IMR-90 (cell line): ENCODE measurements around the gene FKBP1B. TPM values are rescaled to one million over a fixed set of nuclear protein-coding genes. Genes with fewer than 3 reads are reported as not detected.

Experiments
- ATAC-seq: fragments of 200-7000 bp; cut with Tn5 transposase; 2 replicates; pipeline ENCODE4 v1.9.1; 2020; ENCODE audit warnings: low read depth, mild to moderate bottlenecking, moderate library complexity
- BruUV-seq: library from RNA; stranded (reverse); fragments of 400-500 nt; replicated peaks from 2 replicates; lab custom pipeline; 2021; lab: Mats Ljungman, UMichigan
- CTCF ChIA-PET: fragments of 300-600 bp; formaldehyde crosslinking; extraction: SDS; loops from one replicate; lab custom pipeline; 2021; ENCODE audit warnings: antibody characterized with exemption; lab: Yijun Ruan, JAX
- POLR2A ChIA-PET: fragments of 300-600 bp; sonication (Branson Sonifier 250); formaldehyde crosslinking; loops from one replicate; lab custom pipeline; 2022; ENCODE audit warnings: antibody characterized with exemption; ENCODE audit not compliant: unreplicated experiment; lab: Charles Lee
- DNase-seq: peaks from one replicate; pipeline ENCODE4 v3.0.0; 2013
- H2AFZ ChIP-seq: replicated peaks from 2 replicates; pipeline ENCODE3; 2013; ENCODE audit warnings: low read length, mild to moderate bottlenecking; ENCODE audit not compliant: poor library complexity
- H2AK5ac ChIP-seq: 2 replicates; pipeline ENCODE4 v1.6.1; 2013; ENCODE audit warnings: low read depth, low read length, inconsistent platforms
- H2AK9ac ChIP-seq: replicated peaks from 2 replicates; pipeline ENCODE3; 2013; ENCODE audit warnings: mild to moderate bottlenecking, low read depth, low read length, moderate library complexity; ENCODE audit not compliant: poor library complexity
- H2BK120ac ChIP-seq: 2 replicates; pipeline ENCODE4 v1.6.1; 2013; ENCODE audit warnings: low read depth, low read length, inconsistent platforms
- H2BK15ac ChIP-seq: 3 replicates; pipeline ENCODE4 v1.6.1; 2013; ENCODE audit warnings: low read depth, low read length, inconsistent platforms
- H2BK20ac ChIP-seq: 2 replicates; pipeline ENCODE4 v1.6.1; 2013; ENCODE audit warnings: low read depth, mild to moderate bottlenecking, inconsistent platforms, low read length, moderate library complexity
- H2BK5ac ChIP-seq: 2 replicates; pipeline ENCODE4 v1.6.1; 2013; ENCODE audit warnings: mild to moderate bottlenecking, low read depth, low read length, inconsistent platforms; ENCODE audit not compliant: poor library complexity, severe bottlenecking
- H3K14ac ChIP-seq: replicated peaks from 2 replicates; pipeline ENCODE4 v1.6.1; 2013; ENCODE audit warnings: low read depth, low read length, inconsistent platforms
- H3K18ac ChIP-seq: 2 replicates; pipeline ENCODE4 v1.6.1; 2013; ENCODE audit warnings: low read depth, low read length, control low read depth
- H3K23ac ChIP-seq: 2 replicates; pipeline ENCODE4 v1.6.1; 2013; ENCODE audit warnings: low read depth, low read length, inconsistent platforms
- H3K27ac ChIP-seq: 2 replicates; pipeline ENCODE4 v1.5.1; 2013; ENCODE audit warnings: mild to moderate bottlenecking, control low read depth, low read length; ENCODE audit not compliant: insufficient read depth
- H3K27me3 ChIP-seq: 2 replicates; pipeline ENCODE4 v1.6.1; 2013; ENCODE audit warnings: low read length; ENCODE audit not compliant: control insufficient read depth, insufficient read depth
- H3K36me3 ChIP-seq: 2 replicates; pipeline ENCODE4 v1.6.1; 2013; ENCODE audit warnings: low read length, mixed read lengths; ENCODE audit not compliant: control insufficient read depth, insufficient read depth
- H3K4ac ChIP-seq: 2 replicates; pipeline ENCODE4 v1.6.1; 2013; ENCODE audit warnings: low read depth, low read length, inconsistent platforms
- H3K4me1 ChIP-seq: 2 replicates; pipeline ENCODE4 v1.6.1; 2013; ENCODE audit warnings: low read length, mixed read lengths; ENCODE audit not compliant: control insufficient read depth, insufficient read depth
- H3K4me2 ChIP-seq: 2 replicates; pipeline ENCODE4 v1.6.1; 2013; ENCODE audit warnings: low read depth, mild to moderate bottlenecking, control low read depth, low read length, moderate library complexity
- H3K4me3 ChIP-seq: 2 replicates; pipeline ENCODE4 v1.5.1; 2013; ENCODE audit warnings: low read depth, mild to moderate bottlenecking, control low read depth, low read length, moderate library complexity; ENCODE audit not compliant: insufficient read depth
- H3K56ac ChIP-seq: 2 replicates; pipeline ENCODE4 v1.6.1; 2013; ENCODE audit warnings: low read length, inconsistent platforms; ENCODE audit not compliant: insufficient read depth; ENCODE audit errors: extremely low read depth
- H3K79me1 ChIP-seq, 2 experiments: 2 replicates each; pipeline ENCODE4 v1.6.1; 2013; ENCODE audit warnings: low read length in 2 of 2, inconsistent platforms in 1 of 2, low read depth in 1 of 2
- H3K9ac ChIP-seq: 2 replicates; pipeline ENCODE4 v1.6.1; 2013; ENCODE audit warnings: low read depth, low read length, control low read depth
- H3K9me1 ChIP-seq: 2 replicates; pipeline ENCODE4 v1.6.1; 2013; ENCODE audit warnings: low read length, inconsistent platforms; ENCODE audit not compliant: insufficient read depth
- H3K9me3 ChIP-seq: 2 replicates; pipeline ENCODE4 v1.6.1; 2013; ENCODE audit warnings: low read length; ENCODE audit not compliant: control insufficient read depth, insufficient read depth
- H4K20me1 ChIP-seq: 2 replicates; pipeline ENCODE4 v1.6.1; 2013; ENCODE audit warnings: low read length, inconsistent platforms; ENCODE audit not compliant: insufficient read depth
- H4K5ac ChIP-seq: 2 replicates; pipeline ENCODE4 v1.6.1; 2013; ENCODE audit warnings: mild to moderate bottlenecking, low read depth, low read length, control low read depth
- H4K8ac ChIP-seq, 2 experiments: 2 replicates each; pipeline ENCODE4 v1.6.1; 2013; ENCODE audit warnings: low read depth in 2 of 2, low read length in 2 of 2, control low read depth in 1 of 2, inconsistent platforms in 1 of 2
- H4K91ac ChIP-seq: 2 replicates; pipeline ENCODE4 v1.6.1; 2013; ENCODE audit warnings: low read depth, low read length, inconsistent platforms; ENCODE audit not compliant: insufficient read depth
- BHLHE40 ChIP-seq: fragments of 150-350 bp; IDR thresholded peaks from 2 replicates; pipeline ENCODE4 v1.6.1; 2016; ENCODE audit warnings: mild to moderate bottlenecking, low read depth, low read length
- ELK1 ChIP-seq: fragments of 150-350 bp; IDR thresholded peaks from 2 replicates; pipeline ENCODE4 v1.6.1; 2016; ENCODE audit warnings: low read depth, mild to moderate bottlenecking, low read length, moderate library complexity, borderline replicate concordance
- MAFK ChIP-seq: IDR thresholded peaks from 2 replicates; pipeline ENCODE4 v1.6.1; 2012; ENCODE audit warnings: low read depth, low read length, improper control_type of control experiment
- MAZ ChIP-seq: IDR thresholded peaks from 2 replicates; pipeline ENCODE4 v1.6.1; 2012; ENCODE audit warnings: low read depth, mild to moderate bottlenecking, low read length, improper control_type of control experiment, moderate library complexity, borderline replicate concordance
- MXI1 ChIP-seq: IDR thresholded peaks from 2 replicates; pipeline ENCODE4 v1.6.1; 2012; ENCODE audit warnings: low read depth, mild to moderate bottlenecking, low read length, moderate library complexity, borderline replicate concordance
- NFE2L2 ChIP-seq: fragments of 150-350 bp; IDR thresholded peaks from 2 replicates; pipeline ENCODE4 v1.6.1; 2016; ENCODE audit warnings: low read depth, mild to moderate bottlenecking, low read length
- RAD21 ChIP-seq: IDR thresholded peaks from 2 replicates; pipeline ENCODE4 v1.6.1; 2012; ENCODE audit warnings: low read length, improper control_type of control experiment
- SMC3 ChIP-seq: fragments of 150-350 bp; IDR thresholded peaks from 2 replicates; pipeline ENCODE4 v1.6.1; 2016; ENCODE audit warnings: low read depth, mild to moderate bottlenecking, antibody characterized with exemption, low read length, moderate library complexity
- USF2 ChIP-seq: fragments of 150-350 bp; IDR thresholded peaks from 2 replicates; pipeline ENCODE4 v1.6.1; 2017; ENCODE audit warnings: mild to moderate bottlenecking, antibody characterized with exemption, low read length, low read depth
- WGBS, 2 experiments: methylation state at CpG; one replicate each; pipeline versions ENCODE4 v1.1.5 to v1.1.7; 2013; ENCODE audit warnings: missing lambda C conversion rate in 2 of 2; ENCODE audit not compliant: insufficient read length in 1 of 2; ENCODE audit errors: extremely low coverage in 2 of 2; 5-methylcytosine and 5-hydroxymethylcytosine counted together
- dilution Hi-C: fragments of 300-500 bp; cut with HindIII; formaldehyde crosslinking; loops from one replicate; pipeline ENCODE4 v1.14.3; 2018; ENCODE audit warnings: low sequenced_read_pairs; ENCODE audit not compliant: unreplicated experiment
- in situ Hi-C: fragments of 300-500 bp; cut with MboI; formaldehyde crosslinking; loops from 3 replicates; pipeline ENCODE4 v1.14.3; 2019; ENCODE audit warnings: low sequenced_read_pairs, inconsistent platforms, mixed read lengths
- intact Hi-C: fragments of 100-400 bp; cut with micrococcal nuclease; formaldehyde crosslinking; loops from 2 replicates; pipeline ENCODE4 v1.10.0; 2022
- polyA plus RNA-seq, 3 experiments: library from polyadenylated mRNA; depleted of rRNA; stranded (reverse); fragments of >200 nt; gene quantifications; 2 replicates each; pipeline ENCODE4 v1.2.3, GENCODE V29; 2012; ENCODE audit warnings: low replicate concordance in 1 of 3
- total RNA-seq: library from RNA; depleted of rRNA; stranded (reverse); fragments of >200 nt; gene quantifications from 2 replicates; pipeline ENCODE4 v1.2.3, GENCODE V29; 2012

Gene FKBP1B
- total and polyA plus RNA-seq, 2 of the 4 experiments (the other 2 are of a cell fraction): 10.2 to 15.1 TPM

- H3K9ac ChIP-seq: no peak overlapping the region
- H3K36me3 ChIP-seq: peaks cover 16% of the 10 kb centered on the region
- in situ Hi-C loops: no loop called here
- dilution Hi-C loops: no loop called here
- H3K4me2 ChIP-seq: no peak overlapping the region
- peaks cover 0 to 12% of the 10 kb centered on the region in 2 experiments; a peak in 2 of 4 replicates for H3K79me1 ChIP-seq
- H3K14ac ChIP-seq: no peak overlapping the region
- H3K9me1 ChIP-seq: 0 out of 2 replicates have a peak, but pooled peaks cover 6% of the 10 kb centered on the region
- POLR2A ChIA-PET: no interaction called here
- H4K91ac ChIP-seq: no peak overlapping the region
- CTCF ChIA-PET: no interaction called here
- BruUV-seq: no TSS peak
- H3K56ac ChIP-seq: no peak overlapping the region
- H3K23ac ChIP-seq: no peak overlapping the region
- H3K18ac ChIP-seq: no peak overlapping the region
- H3K27ac ChIP-seq: no peak overlapping the region
- no peaks in the 10 kb centered on the region; the same call in 1 of the 2 replicates for H4K20me1 ChIP-seq
- WGBS, 2 experiments: 97% methylated on average over 9 of the region's 17 CpGs; no CpG with 5 or more reads in 1 of the 2 experiments
- no peaks in the 10 kb centered on the region for H3K4me1 ChIP-seq
- no peak overlapping the region for H3K4ac ChIP-seq
- H2AK9ac ChIP-seq: no peak overlapping the region
- H3K9me3 ChIP-seq: no peaks in the 10 kb centered on the region
- no peak overlapping the region for H2BK20ac ChIP-seq
- TF ChIP-seq ELK1 (no peak), BHLHE40 (no peak), RAD21 (no peak), MAZ (no peak), NFE2L2 (no peak), USF2 (no peak), MXI1 (no peak), SMC3 (no peak), MAFK (no peak)
- no peak overlapping the region for H2BK5ac ChIP-seq
- H2AFZ ChIP-seq: no peak overlapping the region
- no peak overlapping the region for H4K5ac ChIP-seq
- H2AK5ac ChIP-seq: no peak overlapping the region
- H4K8ac ChIP-seq: no peak overlapping the region
- H2BK120ac ChIP-seq: no peak overlapping the region
- DNase-seq: no peak
- no peaks in the 10 kb centered on the region for H3K27me3 ChIP-seq
- H2BK15ac ChIP-seq: no peak overlapping the region
- intact Hi-C loops: no loop called here
- H3K4me3 ChIP-seq: no peak overlapping the region
- no peak for ATAC-seq
Observed at GRCh38 chr2:24024996-24025663, 24.4 kb upstream of the FKBP1B start.
